Measurements from ENCODE around the gene LYPLA2. TPM values are rescaled to one million over a fixed set of nuclear protein-coding genes. Genes with fewer than 3 reads are reported as not detected.
A peak's percentile ranks its signal among the peaks of the same experiment; 100 is the strongest.

Gene LYPLA2
- total RNA-seq, 1 donor from 2014 or later, result 88.9 TPM

GRCh38 chr1:23837908-23838307 lies 47.0 kb downstream of the LYPLA2 start:
- TF ChIP-seq CTCF (conservative IDR thresholded peaks at IDR 0.05), result no peak
- DNase-seq (ENCODE audit: low read depth, low spot score), result no peak
- Mint-ChIP-seq H3K27me3 (ENCODE audit: low read depth) (peaks cover 42% of the 10 kb centered on the region), H3K4me1 (peaks cover 11% of the 10 kb centered on the region), H3K4me3 (peak overlapping the region; percentile 84), H3K36me3 (ENCODE audit: low read depth) (no peaks in the 10 kb centered on the region), H3K9me3 (no peaks in the 10 kb centered on the region), H3K27ac (ENCODE audit: unreplicated experiment) (no peak overlapping the region)

- Mint-ChIP-seq H3K4me1 (peaks cover 11% of the 10 kb centered on the region), H3K9me3 (no peaks in the 10 kb centered on the region), H3K36me3 (ENCODE audit: low read depth) (no peaks in the 10 kb centered on the region), H3K27me3 (ENCODE audit: low read depth) (peaks cover 42% of the 10 kb centered on the region), H3K4me3 (peak overlapping the region; percentile 84), H3K27ac (ENCODE audit: unreplicated experiment) (no peak overlapping the region)
- no peak for TF ChIP-seq CTCF (conservative IDR thresholded peaks at IDR 0.05)
- DNase-seq (ENCODE audit: low read depth, low spot score), result peak; percentile 50
Observed at GRCh38 chr1:23838401-23838866, 47.5 kb downstream of the LYPLA2 start.

DNA sequence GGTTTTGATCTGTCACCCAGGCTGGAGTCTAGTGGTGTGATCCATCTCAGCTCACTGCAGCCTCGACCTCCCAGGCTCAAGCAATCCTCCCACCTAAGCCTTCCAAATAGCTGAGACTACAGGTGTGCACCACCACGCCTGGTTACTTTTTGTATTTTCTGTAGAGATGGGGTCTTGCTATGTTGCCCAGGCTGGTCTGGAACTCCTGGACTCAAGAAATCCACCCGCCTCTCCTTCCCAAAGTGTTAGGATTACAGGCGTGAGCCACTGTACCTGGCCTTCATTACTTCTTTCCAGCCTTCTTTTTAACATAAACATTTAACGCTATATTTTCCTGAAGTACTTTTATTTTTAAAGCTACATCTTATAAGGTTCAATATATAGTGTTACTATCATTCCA lies 52.7 kb downstream of the LYPLA2 start:
- no peak for TF ChIP-seq CTCF (conservative IDR thresholded peaks at IDR 0.05)
- Mint-ChIP-seq H3K27me3 (ENCODE audit: low read depth) (peaks cover 19% of the 10 kb centered on the region), H3K36me3 (ENCODE audit: low read depth) (peaks cover 16% of the 10 kb centered on the region), H3K4me3 (no peak overlapping the region), H3K27ac (ENCODE audit: unreplicated experiment) (no peak overlapping the region), H3K4me1 (peaks cover under 1% of the 10 kb centered on the region), H3K9me3 (peaks cover 4% of the 10 kb centered on the region)
- DNase-seq (ENCODE audit: low read depth, low spot score), result no peak

Other genes starting within 250 kb of the LYPLA2 start
- gene ID3, start 231.6 kb upstream of the LYPLA2 start, total RNA-seq, result 36.2 and 40.9 TPM in 2 replicates
- gene RPL11, start 99.3 kb upstream of the LYPLA2 start, total RNA-seq, result 1,184 and 1,252 TPM in 2 replicates
- 43.1 and 45.8 TPM in 2 replicates for gene ELOA, start 47.7 kb upstream of the LYPLA2 start, total RNA-seq
- 54.8 and 57.5 TPM in 2 replicates for gene PITHD1, start 12.7 kb upstream of the LYPLA2 start, total RNA-seq
- 47.1 and 47.2 TPM in 2 replicates for gene GALE, start 9.6 kb downstream of the LYPLA2 start, total RNA-seq
- gene HMGCL, start 34.3 kb downstream of the LYPLA2 start, total RNA-seq, result 15.6 and 17.4 TPM in 2 replicates
- 6.7 and 7.6 TPM in 2 replicates for gene FUCA1, start 77.1 kb downstream of the LYPLA2 start, total RNA-seq
- gene CNR2, start 122.2 kb downstream of the LYPLA2 start, total RNA-seq, result not detected in 2 replicates
- 178 and 189 TPM in 2 replicates for gene PNRC2, start 168.7 kb downstream of the LYPLA2 start, total RNA-seq
- 219 and 228 TPM in 2 replicates for gene SRSF10, start 189.2 kb downstream of the LYPLA2 start, total RNA-seq

Data from neural crest cell (in vitro differentiated cells).